LNCaP clone FGC (cell line): ENCODE measurements around the gene ACTA2.

Source experiments
- DNase-seq: peaks from one replicate; pipeline ENCODE4 v3.0.0-alpha.2; 2011; ENCODE audit warnings: low read depth
- H3K4me3 ChIP-seq: 2 replicates; pipeline ENCODE4 v1.5.1; 2011; ENCODE audit warnings: mild to moderate bottlenecking, low read depth, low read length, control low read depth
- CTCF ChIP-seq: IDR thresholded peaks from 2 replicates; pipeline ENCODE4 v1.5.1; 2012; ENCODE audit warnings: mild to moderate bottlenecking; ENCODE audit not compliant: control insufficient read depth, insufficient read depth; ENCODE audit errors: extremely low read depth

ACTA2 gene

GRCh38 chr10:88911116-88911515 lies 41.5 kb downstream of the ACTA2 start:
- DNase-seq: no peak
- no peak overlapping the region for H3K4me3 ChIP-seq
- no peak for TF ChIP-seq CTCF

GRCh38 chr10:88908194-88908593 lies 44.4 kb downstream of the ACTA2 start:
- DNase-seq: no peak
- H3K4me3 ChIP-seq: no peak overlapping the region
- no peak for TF ChIP-seq CTCF

GRCh38 chr10:88906921-88907320 lies 45.7 kb downstream of the ACTA2 start:
- DNase-seq: no peak
- no peak for TF ChIP-seq CTCF
- no peak overlapping the region for H3K4me3 ChIP-seq

- DNase-seq: no peak
- H3K4me3 ChIP-seq: no peak overlapping the region
- no peak for TF ChIP-seq CTCF
These were observed 48.9 kb downstream of the ACTA2 start for GRCh38 chr10:88903715-88904114.

- no peak for DNase-seq
- no peak overlapping the region for H3K4me3 ChIP-seq
- no peak for TF ChIP-seq CTCF
These were observed 50.4 kb downstream of the ACTA2 start for GRCh38 chr10:88901984-88902789.

GRCh38 chr10:88901206-88901983 lies 51.2 kb downstream of the ACTA2 start:
- H3K4me3 ChIP-seq: no peak overlapping the region
- TF ChIP-seq CTCF: no peak
- no peak for DNase-seq
